ENCODE measurements around the gene FCHSD1. TPM values are rescaled to one million over a fixed set of nuclear protein-coding genes. Genes with fewer than 3 reads are reported as not detected.

FCHSD1 gene
- 10 to 100 TPM; 10.3 to 16.2 TPM for polyA plus RNA-seq

- H3K36me3 ChIP-seq (ENCODE audit: control insufficient read depth in 2 of 2, insufficient read depth in 2 of 2, low read length in 1 of 2), result peaks cover 3 to 14% of the 10 kb centered on the region in 2 donors
- H3K4me1 ChIP-seq (ENCODE audit: control insufficient read depth in 2 of 2, insufficient read depth in 2 of 2, low read length in 1 of 2), result peaks cover 8 to 11% of the 10 kb centered on the region in 2 donors
- no peaks in the 10 kb centered on the region for H3K27me3 ChIP-seq (ENCODE audit: control insufficient read depth in 1 of 2, insufficient read depth in 2 of 2, low read length in 2 of 2)
- H3K27ac ChIP-seq (ENCODE audit: low read depth in 2 of 2, low read length in 1 of 2), result peak within 1 kb of the TSS; percentile 43 to 65
- peak within 1 kb of the TSS; percentile 57 to 58 for H3K4me3 ChIP-seq (ENCODE audit: low read depth in 1 of 2, low read length in 2 of 2)
- WGBS, 2 donors, result 3 to 4% methylated on average over 47 to 50 of the region's 50 CpGs
- no peaks in the 10 kb centered on the region for H3K9me3 ChIP-seq (ENCODE audit: control insufficient read depth in 2 of 2, insufficient read depth in 1 of 2, low read depth in 1 of 2, low read length in 1 of 2)
Measured at GRCh38 chr5:141650851-141651727, at the start of gene FCHSD1. Gene FCHSD1, minus strand, starts transcription at chr5:141651418. Its CDS starts 50 bp downstream, at chr5:141651368.

- WGBS, 2 donors, result 87 to 90% methylated on average over 3 of the region's 3 CpGs
- no peaks in the 10 kb centered on the region for H3K36me3 ChIP-seq (ENCODE audit: control insufficient read depth in 2 of 2, insufficient read depth in 2 of 2, low read length in 1 of 2)
- H3K9me3 ChIP-seq (ENCODE audit: control insufficient read depth in 2 of 2, insufficient read depth in 1 of 2, low read depth in 1 of 2, low read length in 1 of 2), result no peaks in the 10 kb centered on the region
- H3K4me1 ChIP-seq (ENCODE audit: control insufficient read depth in 2 of 2, insufficient read depth in 2 of 2, low read length in 1 of 2), result peaks cover 1 to 3% of the 10 kb centered on the region in 2 donors
- H3K4me3 ChIP-seq (ENCODE audit: low read depth in 1 of 2, low read length in 2 of 2), result no peak overlapping the region
- peaks cover 0 to 3% of the 10 kb centered on the region in 2 donors for H3K27me3 ChIP-seq (ENCODE audit: control insufficient read depth in 1 of 2, insufficient read depth in 2 of 2, low read length in 2 of 2)
- H3K27ac ChIP-seq (ENCODE audit: low read depth in 2 of 2, low read length in 1 of 2), result no peak overlapping the region
Measured at GRCh38 chr5:141697586-141697985, 46.4 kb upstream of the FCHSD1 start.

- Histone ChIP-seq H3K36me3 (ENCODE audit: control insufficient read depth in 2 of 2, insufficient read depth in 2 of 2, low read length in 1 of 2) (no peaks in the 10 kb centered on the region), H3K4me3 (ENCODE audit: low read depth in 1 of 2, low read length in 2 of 2) (no peak overlapping the region), H3K27ac (ENCODE audit: low read depth in 2 of 2, low read length in 1 of 2) (no peak overlapping the region), H3K27me3 (ENCODE audit: control insufficient read depth in 1 of 2, insufficient read depth in 2 of 2, low read length in 2 of 2) (peaks cover 0 to 3% of the 10 kb centered on the region in 2 donors), H3K9me3 (ENCODE audit: control insufficient read depth in 2 of 2, insufficient read depth in 1 of 2, low read depth in 1 of 2, low read length in 1 of 2) (no peaks in the 10 kb centered on the region), H3K4me1 (ENCODE audit: control insufficient read depth in 2 of 2, insufficient read depth in 2 of 2, low read length in 1 of 2) (no peaks in the 10 kb centered on the region)
- 71 to 91% methylated on average over 2 of the region's 2 CpGs for WGBS, 2 donors
Measured at GRCh38 chr5:141696431-141696830, 45.2 kb upstream of the FCHSD1 start.

DNA sequence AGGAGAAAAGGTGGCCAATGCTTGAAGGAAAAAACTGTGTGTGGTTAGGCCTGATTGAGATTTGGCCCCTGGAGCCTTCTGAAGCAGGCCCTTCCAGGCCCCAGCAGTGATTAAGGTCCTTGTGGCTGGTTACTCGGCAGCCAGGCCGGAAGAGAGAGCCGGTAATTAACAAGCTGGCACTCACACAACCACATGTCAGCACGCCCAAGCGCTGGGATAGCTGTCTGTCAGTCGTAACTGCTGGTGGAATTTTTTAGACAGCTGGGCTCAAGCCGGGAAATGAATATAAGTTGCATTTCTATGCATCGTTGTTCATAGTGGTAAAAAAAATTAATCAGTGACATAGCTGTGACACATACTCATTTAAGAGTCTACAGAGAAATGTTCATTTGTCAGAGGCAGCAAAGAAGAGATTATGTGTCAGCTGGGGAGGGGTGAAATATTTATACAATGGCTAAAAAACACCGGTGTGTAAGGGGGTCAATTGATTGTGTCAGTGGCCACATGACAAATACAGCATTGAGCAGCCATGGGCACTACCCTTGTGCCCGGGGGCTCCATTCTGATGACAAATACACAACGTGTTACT lies 44.5 kb upstream of the FCHSD1 start:
- no peak overlapping the region for H3K4me3 ChIP-seq (ENCODE audit: low read depth in 1 of 2, low read length in 2 of 2)
- WGBS, 2 donors, result 62 to 69% methylated on average over 11 of the region's 11 CpGs
- no peaks in the 10 kb centered on the region for H3K9me3 ChIP-seq (ENCODE audit: control insufficient read depth in 2 of 2, insufficient read depth in 1 of 2, low read depth in 1 of 2, low read length in 1 of 2)
- H3K27ac ChIP-seq (ENCODE audit: low read depth in 2 of 2, low read length in 1 of 2), result no peak overlapping the region
- H3K27me3 ChIP-seq (ENCODE audit: control insufficient read depth in 1 of 2, insufficient read depth in 2 of 2, low read length in 2 of 2), result peaks cover 0 to 3% of the 10 kb centered on the region in 2 donors
- no peaks in the 10 kb centered on the region for H3K36me3 ChIP-seq (ENCODE audit: control insufficient read depth in 2 of 2, insufficient read depth in 2 of 2, low read length in 1 of 2)
- H3K4me1 ChIP-seq (ENCODE audit: control insufficient read depth in 2 of 2, insufficient read depth in 2 of 2, low read length in 1 of 2), result no peaks in the 10 kb centered on the region

GRCh38 chr5:141694479-141694878 lies 43.3 kb upstream of the FCHSD1 start:
- Histone ChIP-seq H3K9me3 (ENCODE audit: control insufficient read depth in 2 of 2, insufficient read depth in 1 of 2, low read depth in 1 of 2, low read length in 1 of 2) (no peaks in the 10 kb centered on the region), H3K4me3 (ENCODE audit: low read depth in 1 of 2, low read length in 2 of 2) (no peak overlapping the region), H3K27me3 (ENCODE audit: control insufficient read depth in 1 of 2, insufficient read depth in 2 of 2, low read length in 2 of 2) (peaks cover 0 to 3% of the 10 kb centered on the region in 2 donors), H3K27ac (ENCODE audit: low read depth in 2 of 2, low read length in 1 of 2) (no peak overlapping the region), H3K36me3 (ENCODE audit: control insufficient read depth in 2 of 2, insufficient read depth in 2 of 2, low read length in 1 of 2) (no peaks in the 10 kb centered on the region), H3K4me1 (ENCODE audit: control insufficient read depth in 2 of 2, insufficient read depth in 2 of 2, low read length in 1 of 2) (no peaks in the 10 kb centered on the region)
- 65 to 82% methylated on average over 5 of the region's 5 CpGs for WGBS, 2 donors

- H3K36me3 ChIP-seq (ENCODE audit: control insufficient read depth in 2 of 2, insufficient read depth in 2 of 2, low read length in 1 of 2), result no peaks in the 10 kb centered on the region
- H3K27me3 ChIP-seq (ENCODE audit: control insufficient read depth in 1 of 2, insufficient read depth in 2 of 2, low read length in 2 of 2), result peaks cover 0 to 3% of the 10 kb centered on the region in 2 donors
- no peaks in the 10 kb centered on the region for H3K4me1 ChIP-seq (ENCODE audit: control insufficient read depth in 2 of 2, insufficient read depth in 2 of 2, low read length in 1 of 2)
- no peaks in the 10 kb centered on the region for H3K9me3 ChIP-seq (ENCODE audit: control insufficient read depth in 2 of 2, insufficient read depth in 1 of 2, low read depth in 1 of 2, low read length in 1 of 2)
- 55 to 63% methylated on average over 25 of the region's 25 CpGs for WGBS, 2 donors
- H3K27ac ChIP-seq (ENCODE audit: low read depth in 2 of 2, low read length in 1 of 2), result peak overlapping the region in 1 of 2 donors; percentile 24
- H3K4me3 ChIP-seq (ENCODE audit: low read depth in 1 of 2, low read length in 2 of 2), result no peak overlapping the region
Measured at GRCh38 chr5:141692919-141693725, 41.9 kb upstream of the FCHSD1 start.

GRCh38 chr5:141692533-141692888 lies 41.3 kb upstream of the FCHSD1 start:
- no peaks in the 10 kb centered on the region for H3K9me3 ChIP-seq (ENCODE audit: control insufficient read depth in 2 of 2, insufficient read depth in 1 of 2, low read depth in 1 of 2, low read length in 1 of 2)
- no peak overlapping the region for H3K27ac ChIP-seq (ENCODE audit: low read depth in 2 of 2, low read length in 1 of 2)
- H3K4me3 ChIP-seq (ENCODE audit: low read depth in 1 of 2, low read length in 2 of 2), result peak overlapping the region in 1 of 2 donors; percentile 28
- H3K27me3 ChIP-seq (ENCODE audit: control insufficient read depth in 1 of 2, insufficient read depth in 2 of 2, low read length in 2 of 2), result peaks cover 0 to 3% of the 10 kb centered on the region in 2 donors
- no peaks in the 10 kb centered on the region for H3K4me1 ChIP-seq (ENCODE audit: control insufficient read depth in 2 of 2, insufficient read depth in 2 of 2, low read length in 1 of 2)
- no peaks in the 10 kb centered on the region for H3K36me3 ChIP-seq (ENCODE audit: control insufficient read depth in 2 of 2, insufficient read depth in 2 of 2, low read length in 1 of 2)
- 29 to 30% methylated on average over 5 of the region's 5 CpGs for WGBS, 2 donors

DNA sequence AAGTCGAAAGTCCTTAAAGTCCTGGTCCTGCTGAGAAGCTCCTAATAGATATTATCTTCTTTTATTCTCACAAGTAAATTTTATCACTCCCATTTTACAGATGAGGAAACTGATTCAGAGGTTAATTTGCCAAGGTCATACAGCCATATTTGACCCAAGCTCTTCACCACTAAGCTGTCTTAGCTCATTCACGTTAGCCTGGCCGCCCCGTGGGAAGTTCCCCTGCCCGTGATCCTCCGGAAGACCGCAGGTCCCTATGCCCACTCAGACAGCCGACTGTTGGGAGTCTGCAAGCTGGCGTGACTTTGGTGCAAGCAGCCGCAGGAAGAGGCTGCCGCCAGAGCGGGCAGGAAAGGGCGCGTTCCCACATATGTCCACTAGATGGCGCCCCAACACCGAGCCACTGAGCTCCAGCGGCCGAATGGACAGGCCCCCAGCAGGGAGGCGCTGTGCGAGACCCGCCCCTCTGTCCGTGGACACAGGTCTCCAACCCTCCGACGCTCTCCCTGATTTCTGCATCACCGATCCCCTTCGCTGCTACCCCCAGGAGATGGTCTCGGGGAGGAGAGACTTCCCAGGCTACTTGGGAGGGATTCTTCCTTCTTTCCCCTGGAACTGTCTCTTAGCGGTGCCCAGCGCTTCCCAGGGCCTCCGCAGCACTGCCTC lies 40.8 kb upstream of the FCHSD1 start:
- Histone ChIP-seq H3K4me3 (ENCODE audit: low read depth in 1 of 2, low read length in 2 of 2) (peak overlapping the region in 1 of 2 donors; percentile 28), H3K36me3 (ENCODE audit: control insufficient read depth in 2 of 2, insufficient read depth in 2 of 2, low read length in 1 of 2) (no peaks in the 10 kb centered on the region), H3K4me1 (ENCODE audit: control insufficient read depth in 2 of 2, insufficient read depth in 2 of 2, low read length in 1 of 2) (no peaks in the 10 kb centered on the region), H3K27ac (ENCODE audit: low read depth in 2 of 2, low read length in 1 of 2) (no peak overlapping the region), H3K9me3 (ENCODE audit: control insufficient read depth in 2 of 2, insufficient read depth in 1 of 2, low read depth in 1 of 2, low read length in 1 of 2) (no peaks in the 10 kb centered on the region), H3K27me3 (ENCODE audit: control insufficient read depth in 1 of 2, insufficient read depth in 2 of 2, low read length in 2 of 2) (no peaks in the 10 kb centered on the region)
- WGBS, 2 donors, result 2 to 3% methylated on average over 30 of the region's 30 CpGs

DNA sequence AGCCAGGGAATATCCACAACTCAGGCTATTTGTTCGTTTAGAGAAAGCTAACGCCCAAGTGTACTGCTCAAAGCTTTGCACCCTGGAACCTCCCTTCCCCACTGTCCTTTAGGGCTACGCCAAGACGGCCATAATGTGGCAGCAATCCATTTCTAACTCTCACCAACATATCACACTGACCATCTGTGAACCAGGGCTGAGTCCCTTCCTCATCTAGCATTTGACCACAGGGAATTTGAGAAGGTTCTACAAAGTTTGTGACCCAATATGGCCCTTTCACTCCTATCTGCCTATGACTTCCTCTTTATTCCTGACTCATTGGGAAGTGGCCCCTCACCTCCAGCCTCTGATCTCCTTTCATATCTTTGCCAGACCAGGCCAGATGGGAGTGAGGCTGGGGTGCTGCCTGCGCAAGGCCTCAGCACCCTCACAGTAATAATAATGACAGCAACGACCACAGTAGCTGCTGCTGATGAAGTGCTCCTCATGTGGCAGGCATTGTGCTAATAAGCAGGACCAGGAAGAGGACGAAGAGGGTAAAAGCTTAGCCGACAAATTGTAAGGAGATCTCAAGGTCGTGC lies 40.2 kb upstream of the FCHSD1 start:
- H3K36me3 ChIP-seq (ENCODE audit: control insufficient read depth in 2 of 2, insufficient read depth in 2 of 2, low read length in 1 of 2), result no peaks in the 10 kb centered on the region
- no peak overlapping the region for H3K4me3 ChIP-seq (ENCODE audit: low read depth in 1 of 2, low read length in 2 of 2)
- H3K9me3 ChIP-seq (ENCODE audit: control insufficient read depth in 2 of 2, insufficient read depth in 1 of 2, low read depth in 1 of 2, low read length in 1 of 2), result no peaks in the 10 kb centered on the region
- WGBS, 2 donors, result 71 to 76% methylated on average over 9 of the region's 9 CpGs
- no peak overlapping the region for H3K27ac ChIP-seq (ENCODE audit: low read depth in 2 of 2, low read length in 1 of 2)
- no peaks in the 10 kb centered on the region for H3K27me3 ChIP-seq (ENCODE audit: control insufficient read depth in 1 of 2, insufficient read depth in 2 of 2, low read length in 2 of 2)
- H3K4me1 ChIP-seq (ENCODE audit: control insufficient read depth in 2 of 2, insufficient read depth in 2 of 2, low read length in 1 of 2), result no peaks in the 10 kb centered on the region

All from esophagus (tissue), 2 donors.